GM12801 (cell line): ENCODE results near the gene CABLES1.

Experiments
- CTCF ChIP-seq: IDR thresholded peaks from one replicate; pipeline ENCODE4 v1.5.1; 2011; ENCODE audit warnings: control low read depth; ENCODE audit not compliant: insufficient read length; ENCODE audit errors: extremely low read depth

Gene CABLES1

GRCh38 chr18:23099621-23100020 is 35.7 kb upstream of the CABLES1 start:
- no peak for TF ChIP-seq CTCF

- no peak for TF ChIP-seq CTCF
Observed at GRCh38 chr18:23101861-23102432, 33.3 kb upstream of the CABLES1 start.

- TF ChIP-seq CTCF: no peak
Observed at GRCh38 chr18:23102493-23103261, 32.6 kb upstream of the CABLES1 start.

- TF ChIP-seq CTCF: no peak
Observed at GRCh38 chr18:23103449-23103848, 31.8 kb upstream of the CABLES1 start.

GRCh38 chr18:23105030-23105429 is 30.3 kb upstream of the CABLES1 start:
- no peak for TF ChIP-seq CTCF

GRCh38 chr18:23105581-23106219 is 29.6 kb upstream of the CABLES1 start:
- no peak for TF ChIP-seq CTCF

- TF ChIP-seq CTCF: no peak
Observed at GRCh38 chr18:23106575-23106974, 28.7 kb upstream of the CABLES1 start.
